Stimulated activated CD8-positive, alpha-beta memory T cell treated with anti-CD3 and anti-CD28 coated beads, Interleukin-7, amount 100 ng/mL, for 4 hours (primary cell): ENCODE measurements around the gene UQCR11.
"Not testable (repeated sequence)": the region's sequence is repeated elsewhere in the genome, so short reads cannot be mapped to it uniquely, and the experiment has no call there.

Experiments used
- DNase-seq, 2 donors: peaks; one replicate each; pipeline ENCODE4 v3.0.0-alpha.2; 2020; ENCODE audit warnings: low read depth in 2 of 2

The UQCR11 gene

GRCh38 chr19:1605236-1606137, at the start of gene UQCR11:
UQCR11 (minus strand) TSS chr19:1605462; CDS start chr19:1605409, 53 bp downstream.
- DNase-seq, result peak; percentile 89 to 91

- no peak for DNase-seq
These were observed 49.0 kb upstream of the UQCR11 start for GRCh38 chr19:1654178-1654792.

- no peak for DNase-seq
These were observed 48.0 kb upstream of the UQCR11 start for GRCh38 chr19:1653300-1653628.

GRCh38 chr19:1652471-1653299, 47.4 kb upstream of the UQCR11 start, which contains the start of gene TCF3:
TCF3 (minus strand) TSS chr19:1652615; CDS start chr19:1650248, 2,367 bp downstream.
- DNase-seq, result peak; percentile 95 to 98

- DNase-seq, result peak in 1 of 2 donors; percentile 55
These were observed 46.5 kb upstream of the UQCR11 start for GRCh38 chr19:1651568-1652291.

- DNase-seq, result peak; percentile 44 to 66
These were observed 45.6 kb upstream of the UQCR11 start for GRCh38 chr19:1650650-1651567.

GRCh38 chr19:1649706-1650649, 44.7 kb upstream of the UQCR11 start:
- DNase-seq, result no peak

- no peak for DNase-seq
These were observed 43.8 kb upstream of the UQCR11 start for GRCh38 chr19:1648920-1649541.

GRCh38 chr19:1648459-1648849, 43.2 kb upstream of the UQCR11 start:
- no peak for DNase-seq

GRCh38 chr19:1647501-1648458, 42.5 kb upstream of the UQCR11 start:
- no peak for DNase-seq

GRCh38 chr19:1646659-1647453, 41.6 kb upstream of the UQCR11 start:
- no peak for DNase-seq

- DNase-seq, result no peak
These were observed 40.9 kb upstream of the UQCR11 start for GRCh38 chr19:1646149-1646548.

- no peak for DNase-seq
These were observed 40.0 kb upstream of the UQCR11 start for GRCh38 chr19:1645299-1645698.

GRCh38 chr19:1644070-1644469, 38.8 kb upstream of the UQCR11 start:
- DNase-seq, result no peak

GRCh38 chr19:1640893-1641448, 35.7 kb upstream of the UQCR11 start:
- not testable (repeated sequence) for DNase-seq
